ENCODE results near the gene TMPRSS4. TPM values are rescaled to one million over a fixed set of nuclear protein-coding genes. Genes with fewer than 3 reads are reported as not detected.

Gene TMPRSS4
- total RNA-seq, 4 donors from 2014 or later: 142 to 197 (median 161) TPM

- DNase-seq: no peak
- WGBS, 2 donors: 83 to 86% methylated on average over 10 of the region's 10 CpGs
- no peak for TF ChIP-seq CTCF (IDR thresholded peaks at IDR 0.05)
- no peak for TF ChIP-seq POLR2A (IDR thresholded peaks at IDR 0.05)
- H3K4me1 ChIP-seq: no peaks in the 10 kb centered on the region
- no peaks in the 10 kb centered on the region for H3K9me3 ChIP-seq
- H3K27me3 ChIP-seq: no peaks in the 10 kb centered on the region
- H3K27ac ChIP-seq: no peak overlapping the region
- no peak overlapping the region for H3K4me3 ChIP-seq
- H3K36me3 ChIP-seq: peaks cover 9 to 95% (median 17%) of the 10 kb centered on the region in 3 donors
- intact Hi-C loops (cut with DNase I): no loop called here
Observed at GRCh38 chr11:118099838-118100556, 23.1 kb downstream of the TMPRSS4 start.

- DNase-seq: no peak
- intact Hi-C loops (cut with DNase I): no loop called here
- Histone ChIP-seq H3K9me3 (no peaks in the 10 kb centered on the region), H3K27me3 (no peaks in the 10 kb centered on the region), H3K27ac (no peak overlapping the region), H3K4me3 (no peak overlapping the region), H3K4me1 (no peaks in the 10 kb centered on the region), H3K36me3 (peaks cover 5 to 95% (median 10%) of the 10 kb centered on the region in 3 donors)
- no peak for TF ChIP-seq CTCF (IDR thresholded peaks at IDR 0.05)
- TF ChIP-seq POLR2A (IDR thresholded peaks at IDR 0.05): no peak
- 60 to 70% methylated on average over 2 to 3 of the region's 3 CpGs for WGBS, 2 donors
Observed at GRCh38 chr11:118100691-118101232, 23.9 kb downstream of the TMPRSS4 start.

- H3K27me3 ChIP-seq: no peaks in the 10 kb centered on the region
- no peak for DNase-seq
- no peaks in the 10 kb centered on the region for H3K4me1 ChIP-seq
- no peak overlapping the region for H3K27ac ChIP-seq
- H3K36me3 ChIP-seq: peaks cover 0 to 99% (median 5%) of the 10 kb centered on the region in 3 donors
- 75 to 76% methylated on average over 4 to 9 of the region's 13 CpGs for WGBS, 2 donors
- no peaks in the 10 kb centered on the region for H3K9me3 ChIP-seq
- H3K4me3 ChIP-seq: no peak overlapping the region
- intact Hi-C loops (cut with DNase I): no loop called here
- TF ChIP-seq POLR2A (IDR thresholded peaks at IDR 0.05) (no peak), CTCF (IDR thresholded peaks at IDR 0.05) (no peak)
Observed at GRCh38 chr11:118102721-118103261, 25.9 kb downstream of the TMPRSS4 start.

GRCh38 chr11:118104491-118104890 is 27.6 kb downstream of the TMPRSS4 start:
- Histone ChIP-seq H3K27me3 (no peaks in the 10 kb centered on the region), H3K36me3 (peaks cover 0 to 99% (median 11%) of the 10 kb centered on the region in 3 donors), H3K27ac (no peak overlapping the region), H3K4me1 (no peaks in the 10 kb centered on the region), H3K9me3 (no peaks in the 10 kb centered on the region), H3K4me3 (no peak overlapping the region)
- intact Hi-C loops (cut with DNase I): no loop called here
- no peak for DNase-seq
- TF ChIP-seq POLR2A (IDR thresholded peaks at IDR 0.05): no peak
- TF ChIP-seq CTCF (IDR thresholded peaks at IDR 0.05): no peak
- WGBS, 2 donors: 90 to 98% methylated on average over 6 of the region's 6 CpGs

GRCh38 chr11:118105657-118106305 is 28.9 kb downstream of the TMPRSS4 start:
- H3K9me3 ChIP-seq: no peaks in the 10 kb centered on the region
- H3K36me3 ChIP-seq: peaks cover 0 to 95% (median 11%) of the 10 kb centered on the region in 3 donors
- no peak for DNase-seq
- 49 to 75% methylated on average over 4 of the region's 4 CpGs for WGBS, 2 donors
- H3K27ac ChIP-seq: no peak overlapping the region
- no peak for TF ChIP-seq POLR2A (IDR thresholded peaks at IDR 0.05)
- TF ChIP-seq CTCF (IDR thresholded peaks at IDR 0.05): no peak
- H3K27me3 ChIP-seq: no peaks in the 10 kb centered on the region
- no peak overlapping the region for H3K4me3 ChIP-seq
- peaks cover 0 to 2% (median 2%) of the 10 kb centered on the region in 3 donors for H3K4me1 ChIP-seq
- intact Hi-C loops (cut with DNase I): no loop called here

Measured in esophagus squamous epithelium (tissue), 5 donors.